HG03066 (cell line): ENCODE results near the gene KDELR1.
"Not testable (repeated sequence)": the region's sequence is repeated elsewhere in the genome, so short reads cannot be mapped to it uniquely, and the experiment has no call there.

Experiments
- ATAC-seq: cut with Tn5 transposase; IDR thresholded peaks from one replicate; pipeline ENCODE4 v1.9.1; 2021; ENCODE audit warnings: low read depth; ENCODE audit not compliant: unreplicated experiment

The KDELR1 gene

DNA sequence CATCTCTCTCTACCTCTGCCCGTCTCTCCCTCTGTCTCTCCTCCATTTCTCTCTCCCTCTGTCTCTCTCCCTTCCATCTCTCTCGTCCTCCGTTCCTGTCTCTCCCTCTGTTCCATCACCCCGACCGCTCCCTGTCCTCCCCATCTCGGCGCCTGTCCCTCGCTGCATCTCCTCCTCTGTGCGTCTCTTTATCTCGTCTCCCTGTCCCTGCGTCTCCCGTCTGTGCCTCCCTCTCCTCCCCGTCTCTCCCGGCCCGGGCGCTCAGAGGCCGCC is 6.7 kb upstream of the KDELR1 start:
- no peak for ATAC-seq

DNA sequence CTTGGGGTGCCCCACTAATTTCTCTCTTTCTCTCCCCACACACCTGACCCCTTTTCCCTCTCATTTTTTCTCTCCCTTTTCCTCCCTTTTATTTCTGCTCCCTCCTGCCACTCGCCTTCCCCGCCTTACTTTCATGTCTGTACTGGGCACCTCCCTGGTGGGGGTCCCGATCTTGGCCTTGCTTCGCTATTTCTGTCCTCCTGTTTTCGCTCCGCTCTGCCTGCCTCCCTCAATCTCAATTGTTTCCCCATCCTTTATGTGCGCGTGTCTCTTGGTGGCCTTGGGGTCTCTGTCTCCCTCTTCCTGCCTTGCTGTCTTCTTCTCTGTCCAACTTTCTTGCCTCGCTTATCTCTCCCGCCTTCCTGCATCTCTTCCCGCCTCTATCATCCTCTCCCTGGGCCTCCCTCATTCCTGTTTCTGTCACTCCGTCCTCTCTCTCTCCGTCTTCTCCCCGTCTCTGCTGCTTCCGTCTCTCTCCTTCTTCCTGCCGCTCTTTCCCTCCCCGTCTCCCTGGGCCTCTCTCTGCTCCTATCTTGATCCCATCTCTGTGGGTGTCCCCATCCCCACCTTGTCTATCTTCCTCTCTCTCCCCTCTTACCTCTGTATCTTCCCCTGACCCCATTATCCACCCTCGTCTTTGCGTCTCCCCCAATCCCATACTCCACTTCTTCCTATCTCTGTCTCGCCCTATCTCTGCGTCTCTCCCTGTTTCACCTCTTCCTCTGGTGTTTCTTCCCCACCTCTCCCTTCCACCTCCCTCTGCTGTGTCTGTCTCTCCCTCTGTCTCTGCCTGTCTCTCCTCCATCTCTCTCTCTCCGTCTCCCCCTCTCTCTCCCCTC is 6.1 kb upstream of the KDELR1 start:
- no peak for ATAC-seq

DNA sequence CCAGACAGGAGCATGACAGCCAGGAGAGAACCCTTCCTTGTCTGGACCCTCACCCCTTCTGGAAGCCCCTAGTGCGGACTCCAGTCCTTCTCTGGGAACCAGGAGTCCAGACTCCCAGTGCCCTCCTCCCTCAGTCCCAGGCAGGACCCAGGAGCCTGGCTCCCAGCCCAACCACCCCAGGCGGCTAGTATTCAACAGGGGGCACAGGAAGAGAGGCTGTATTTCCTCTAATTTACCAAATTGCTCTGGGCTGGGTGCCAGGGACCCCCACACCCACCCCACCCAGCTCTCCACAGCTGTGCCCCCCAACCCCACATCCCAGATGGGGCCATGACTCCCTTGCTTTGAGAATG is 5.4 kb upstream of the KDELR1 start:
- ATAC-seq, result no peak

DNA sequence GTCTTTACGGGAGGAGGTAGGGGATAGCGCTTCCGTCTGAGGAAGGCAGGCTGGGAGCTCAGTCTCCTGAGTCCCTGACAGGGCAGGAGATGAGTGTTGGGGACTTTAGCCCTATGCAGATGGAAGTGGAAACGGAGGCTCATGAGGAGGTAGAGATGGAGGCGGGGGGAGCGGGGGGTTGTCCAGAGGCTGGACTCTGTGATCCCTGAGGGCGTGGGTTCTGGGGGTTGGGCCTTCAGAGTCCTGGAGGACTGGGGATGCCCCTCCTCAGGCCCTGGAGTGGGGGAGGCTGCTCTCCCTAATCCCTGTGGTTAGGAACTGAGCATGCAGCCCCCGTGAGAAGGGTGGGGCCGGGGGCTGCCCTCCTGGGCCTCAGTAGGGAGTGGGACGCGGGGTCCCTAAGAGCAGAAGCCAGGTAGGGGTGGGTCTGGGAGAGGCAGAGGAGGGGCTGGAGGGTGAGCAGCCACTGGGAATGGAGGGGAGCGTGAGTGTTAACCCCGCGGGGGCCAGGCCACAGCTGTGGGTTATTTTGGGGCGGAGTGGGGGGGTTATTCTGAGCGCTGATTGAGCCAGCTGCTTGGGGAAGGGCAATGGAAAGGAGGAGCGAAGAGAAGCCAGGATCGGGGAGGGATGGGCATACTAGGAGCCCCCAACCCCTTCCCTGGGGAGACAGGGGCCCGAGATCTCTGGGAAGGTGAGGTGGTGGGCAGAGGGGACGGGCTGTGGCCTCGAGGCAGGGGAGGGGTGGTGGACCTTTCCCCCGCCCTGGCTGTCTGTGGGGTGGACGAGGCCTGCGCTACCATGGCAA is 4.9 kb upstream of the KDELR1 start:
- no peak for ATAC-seq

DNA sequence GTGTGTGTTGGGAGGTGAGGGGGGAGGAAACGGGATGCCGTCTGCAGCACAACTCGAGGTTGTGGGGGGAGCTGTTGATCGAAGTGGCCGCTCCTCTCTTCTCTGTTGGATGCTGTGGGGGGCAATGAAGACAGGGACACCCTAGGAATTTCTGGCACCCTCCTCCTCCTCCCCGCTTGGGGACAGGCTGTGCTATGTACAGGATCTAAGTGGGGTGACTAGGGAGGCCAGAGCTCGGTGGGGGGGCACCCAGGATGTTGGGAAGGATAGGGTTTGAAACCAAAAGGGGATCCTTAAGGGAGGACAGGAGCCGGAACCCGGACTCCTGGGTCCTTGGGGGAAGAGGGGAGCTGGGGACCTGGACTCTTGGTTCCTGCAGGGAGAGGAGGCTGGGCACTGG is 4.1 kb upstream of the KDELR1 start:
- no peak for ATAC-seq

DNA sequence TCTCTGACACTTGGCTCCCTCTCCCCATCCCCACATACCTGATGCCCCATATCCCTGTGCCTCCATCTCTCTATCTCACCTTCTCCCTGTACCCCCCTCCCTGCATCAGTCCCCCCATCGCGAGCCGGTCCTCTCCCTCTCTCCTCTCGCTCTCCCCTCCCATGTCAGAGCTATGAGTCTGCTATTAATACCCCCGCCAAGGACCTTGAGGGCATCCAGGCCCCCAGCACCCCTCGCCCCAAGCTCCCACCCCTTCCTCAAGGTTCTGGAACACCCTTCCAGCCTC is 3.8 kb upstream of the KDELR1 start:
- ATAC-seq, result no peak

DNA sequence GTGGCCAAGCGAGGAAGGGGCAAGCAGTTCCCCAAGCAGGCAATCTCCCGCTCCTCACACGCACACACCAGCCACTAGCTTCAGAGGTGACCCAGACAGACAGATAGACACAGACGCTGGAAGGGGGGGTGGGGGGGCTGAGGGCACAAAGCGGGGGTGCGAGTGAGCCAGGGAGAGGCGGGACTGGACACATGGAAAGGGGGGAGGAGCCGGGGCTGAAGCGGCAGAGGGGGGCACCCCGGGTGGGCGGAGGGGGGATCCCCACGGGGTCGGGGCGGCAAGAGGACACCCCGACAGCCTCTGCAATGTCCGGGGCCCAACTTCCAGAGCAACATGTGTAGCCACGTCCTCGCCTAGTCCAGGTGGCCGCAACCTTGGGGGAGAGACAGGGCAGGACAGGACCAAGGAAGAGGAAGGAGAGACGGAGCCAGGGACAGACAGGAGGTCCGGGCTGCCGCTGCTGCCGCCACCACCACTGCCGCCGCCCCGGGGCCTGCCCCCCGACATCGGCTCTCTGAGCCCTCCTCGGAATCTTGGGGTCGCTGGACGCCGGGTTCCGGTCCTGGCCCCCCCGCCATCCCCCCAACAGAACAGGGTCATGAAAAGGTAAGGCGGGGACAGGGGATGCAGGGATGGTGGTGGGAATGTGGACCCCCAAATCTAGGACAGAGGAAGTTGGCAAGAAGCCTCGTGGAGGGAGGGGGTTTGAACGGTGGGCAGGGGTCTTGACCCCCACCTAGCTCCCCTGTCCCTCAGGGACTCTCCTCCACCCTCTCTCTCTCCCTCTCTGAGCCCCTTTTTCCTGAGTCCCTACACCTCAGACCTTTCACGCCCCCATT is 3.2 kb upstream of the KDELR1 start:
- ATAC-seq, result no peak

DNA sequence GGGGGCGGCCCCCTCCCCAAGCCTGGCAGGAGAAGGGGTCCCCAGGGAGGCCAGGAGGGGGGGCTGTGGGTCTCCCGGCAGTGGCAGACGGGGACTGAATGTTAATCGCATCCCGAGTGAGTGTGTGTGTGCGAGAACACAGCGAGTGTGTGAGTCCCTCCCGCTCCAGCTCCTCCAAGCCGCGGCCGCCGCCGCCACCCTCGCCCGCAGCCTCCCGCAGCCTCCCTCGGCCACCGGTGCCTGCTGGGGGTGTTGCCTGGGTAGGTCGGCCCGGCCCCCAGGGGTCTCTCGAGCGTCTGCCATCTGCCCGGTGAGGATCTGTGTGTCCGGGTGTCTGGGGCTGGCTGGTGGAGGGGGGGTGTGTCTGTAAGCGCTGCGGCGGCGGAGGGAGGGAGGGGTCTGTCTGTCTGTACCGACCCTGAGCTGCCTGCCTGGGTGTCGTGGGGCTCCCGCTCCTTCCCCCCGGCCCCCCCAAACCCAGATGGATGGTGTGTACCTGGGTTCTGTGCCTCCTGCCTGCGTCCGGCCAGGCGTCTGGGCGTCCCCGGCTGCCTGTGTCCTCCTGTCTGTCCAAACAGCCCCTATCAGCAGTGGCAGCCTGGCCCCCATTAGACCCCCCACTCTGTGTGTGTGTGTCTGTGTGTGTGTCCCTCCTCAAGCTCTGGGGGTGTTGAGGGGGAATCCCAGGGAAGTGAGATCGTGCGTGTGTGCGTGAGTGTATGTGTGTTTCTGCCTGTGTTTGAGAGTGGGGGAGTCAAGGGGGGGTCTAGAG is 2.4 kb upstream of the KDELR1 start, which contains the start of gene GRIN2D:
GRIN2D (plus strand) TSS at position 110 of the 772 bp plus-strand sequence. CDS start 4,725 bp downstream, outside the sequence.
- no peak for ATAC-seq

DNA sequence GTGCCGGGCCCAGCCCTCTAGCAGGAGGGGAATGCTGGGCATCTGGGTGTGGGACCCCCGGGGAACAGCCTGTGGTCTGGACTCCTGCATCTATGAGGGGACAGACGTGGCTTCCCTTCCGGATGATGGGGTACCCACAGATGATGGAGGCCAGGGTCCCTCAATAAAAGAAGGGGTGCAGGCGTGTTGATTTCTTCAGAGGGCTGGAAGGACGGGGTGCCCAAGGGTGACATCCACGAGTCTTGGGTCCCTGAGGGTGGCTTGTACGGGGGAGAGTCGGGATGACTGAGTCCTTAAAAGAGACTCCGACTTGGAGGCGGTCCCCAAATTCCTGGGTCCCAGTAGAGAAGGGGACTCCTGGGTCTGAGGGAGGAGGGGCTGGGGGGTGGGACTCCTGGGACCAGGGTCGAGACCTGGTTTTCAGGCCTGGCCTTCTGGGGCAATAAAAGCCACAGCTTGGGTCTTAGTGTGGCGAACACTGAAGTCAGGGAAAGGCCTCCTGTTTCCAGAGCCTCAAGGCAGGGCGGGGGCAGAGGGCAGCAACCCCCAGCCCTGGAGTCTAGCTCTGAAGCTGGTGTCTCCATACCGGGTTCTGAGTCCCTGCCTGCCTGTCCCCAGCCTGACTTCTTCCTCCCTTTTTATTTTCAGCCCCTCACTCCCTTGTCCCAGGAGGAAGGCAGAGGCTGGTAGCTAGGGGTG is 1.7 kb upstream of the KDELR1 start:
- no peak for ATAC-seq

DNA sequence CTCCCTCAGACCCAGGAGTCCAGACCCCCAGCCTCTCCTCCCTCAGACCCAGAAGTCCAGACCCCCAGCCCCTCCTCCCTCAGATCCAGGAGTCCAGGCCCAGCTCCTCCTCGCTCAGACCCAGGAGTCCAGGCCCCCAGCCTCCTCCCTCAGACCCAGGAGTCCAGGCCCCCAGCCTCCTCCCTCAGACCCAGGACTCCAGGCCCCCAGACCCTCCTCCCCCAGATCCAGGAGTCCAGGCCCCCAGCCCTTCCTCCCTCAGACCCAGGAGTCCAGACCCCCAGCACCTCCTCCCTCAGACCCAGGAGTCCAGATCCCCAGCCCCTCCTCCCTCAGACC is 624 bp upstream of the KDELR1 start:
- ATAC-seq, result not testable (repeated sequence)

DNA sequence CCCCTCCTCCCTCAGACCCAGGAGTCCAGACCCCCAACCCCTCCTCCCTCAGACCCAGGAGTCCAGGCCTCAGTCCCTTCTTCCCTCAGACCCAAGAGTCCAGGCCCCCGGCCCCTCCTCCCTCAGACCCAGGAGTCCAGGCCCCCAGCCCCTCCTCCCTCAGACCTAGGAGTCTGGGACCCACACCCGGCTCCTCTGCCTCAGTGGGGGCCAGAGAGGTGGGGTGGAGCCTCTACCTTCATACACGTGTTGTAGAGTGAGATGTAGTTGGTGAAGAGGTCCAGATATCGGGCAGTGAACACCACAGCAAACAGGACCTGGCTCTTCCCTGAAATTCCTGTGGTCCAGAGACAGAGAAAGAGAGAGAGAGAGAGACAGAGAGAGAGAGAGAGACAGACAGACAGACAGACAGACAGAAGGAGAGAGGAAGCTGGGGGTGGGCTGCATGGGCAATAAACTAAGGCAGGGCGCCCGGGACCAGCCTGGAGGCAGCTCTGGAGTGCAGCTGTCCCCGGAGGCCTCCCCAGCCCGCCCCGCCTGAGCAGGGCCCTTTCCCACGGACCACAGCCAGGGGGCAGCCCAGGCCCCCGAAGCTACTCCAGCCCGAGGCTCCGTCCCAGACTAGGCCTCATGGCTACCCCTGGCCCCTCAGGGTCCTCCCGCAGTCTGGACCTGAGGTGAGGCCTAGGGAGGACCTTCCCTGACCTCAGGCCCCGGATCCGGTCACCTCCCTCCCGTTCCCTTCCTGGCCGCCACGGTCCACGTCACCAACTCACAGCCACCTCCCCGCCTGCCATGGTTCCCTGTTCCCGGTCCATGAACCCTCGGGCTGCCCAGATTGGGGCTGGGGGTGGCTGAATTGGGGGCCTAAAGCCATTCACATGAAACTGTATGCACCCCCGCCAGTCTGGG is 907 bp downstream of the KDELR1 start:
- no peak for ATAC-seq

DNA sequence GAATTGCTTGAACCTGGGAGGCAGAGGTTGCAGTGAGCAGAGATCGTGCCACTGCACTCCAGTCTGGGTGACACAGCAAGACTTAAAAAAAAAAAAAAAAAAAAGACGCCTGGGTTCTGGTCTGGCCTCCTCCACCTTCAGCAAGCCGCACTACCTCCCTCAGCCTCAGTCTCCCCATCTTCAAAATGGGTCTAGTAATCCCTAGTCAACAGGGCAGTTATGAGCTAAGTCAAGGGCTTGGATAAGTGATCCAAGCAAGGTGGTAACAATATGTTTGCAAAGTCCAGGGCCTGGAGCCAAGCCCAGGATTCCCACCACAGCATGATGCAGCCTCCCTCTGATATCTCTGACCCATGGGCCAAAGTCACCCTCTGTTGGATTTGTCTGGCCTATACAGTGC is 4.4 kb downstream of the KDELR1 start:
- no peak for ATAC-seq

DNA sequence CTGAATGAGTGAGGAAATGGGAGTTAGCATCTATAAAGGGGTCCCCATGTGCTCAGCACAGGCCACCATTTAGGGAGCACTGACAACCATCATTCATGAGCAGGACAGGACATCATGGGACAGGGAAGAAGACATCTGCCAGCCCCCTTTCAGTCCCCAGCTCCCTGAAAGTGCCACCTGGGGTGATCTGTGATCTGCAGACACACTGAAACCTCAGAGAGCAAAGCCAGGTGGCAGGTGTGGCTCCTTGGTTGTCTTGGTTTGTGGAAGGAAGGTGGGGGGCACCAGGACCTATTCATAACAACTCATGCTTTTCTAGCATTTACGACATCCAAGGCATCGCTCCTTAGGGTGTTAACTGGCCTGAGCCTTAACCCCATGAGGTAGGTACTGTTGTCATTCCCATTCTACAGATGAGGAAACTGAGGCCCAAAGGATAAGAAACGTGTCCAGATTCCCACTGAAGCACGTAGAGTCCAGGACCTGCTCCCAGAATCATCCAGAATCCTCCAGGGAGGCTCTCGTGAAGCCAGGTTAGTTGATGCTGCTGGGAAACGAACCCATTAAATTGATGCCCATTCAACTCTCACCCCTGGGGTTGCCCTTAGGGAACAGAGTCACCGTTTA is 5.8 kb downstream of the KDELR1 start:
- ATAC-seq, result no peak

DNA sequence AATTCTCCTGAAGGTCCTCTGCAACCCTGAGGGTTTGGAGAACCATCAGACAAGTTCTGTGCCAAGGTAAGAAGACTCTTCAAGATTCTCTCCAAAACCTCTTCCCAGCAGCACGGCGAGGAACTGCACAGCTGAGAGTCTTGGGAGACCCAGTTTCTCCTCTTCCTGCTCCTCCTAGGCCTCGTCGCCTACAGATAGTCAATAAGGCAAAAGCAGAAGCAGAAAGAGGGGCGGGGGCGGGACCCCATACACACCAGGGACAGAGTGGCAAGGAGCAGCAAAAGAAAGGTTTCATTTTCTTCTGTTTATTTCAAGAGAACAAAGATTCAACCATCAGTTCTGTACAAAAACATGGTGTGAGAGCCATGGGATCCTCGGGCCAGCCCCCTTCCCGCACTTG is 9.1 kb downstream of the KDELR1 start:
- no peak for ATAC-seq

DNA sequence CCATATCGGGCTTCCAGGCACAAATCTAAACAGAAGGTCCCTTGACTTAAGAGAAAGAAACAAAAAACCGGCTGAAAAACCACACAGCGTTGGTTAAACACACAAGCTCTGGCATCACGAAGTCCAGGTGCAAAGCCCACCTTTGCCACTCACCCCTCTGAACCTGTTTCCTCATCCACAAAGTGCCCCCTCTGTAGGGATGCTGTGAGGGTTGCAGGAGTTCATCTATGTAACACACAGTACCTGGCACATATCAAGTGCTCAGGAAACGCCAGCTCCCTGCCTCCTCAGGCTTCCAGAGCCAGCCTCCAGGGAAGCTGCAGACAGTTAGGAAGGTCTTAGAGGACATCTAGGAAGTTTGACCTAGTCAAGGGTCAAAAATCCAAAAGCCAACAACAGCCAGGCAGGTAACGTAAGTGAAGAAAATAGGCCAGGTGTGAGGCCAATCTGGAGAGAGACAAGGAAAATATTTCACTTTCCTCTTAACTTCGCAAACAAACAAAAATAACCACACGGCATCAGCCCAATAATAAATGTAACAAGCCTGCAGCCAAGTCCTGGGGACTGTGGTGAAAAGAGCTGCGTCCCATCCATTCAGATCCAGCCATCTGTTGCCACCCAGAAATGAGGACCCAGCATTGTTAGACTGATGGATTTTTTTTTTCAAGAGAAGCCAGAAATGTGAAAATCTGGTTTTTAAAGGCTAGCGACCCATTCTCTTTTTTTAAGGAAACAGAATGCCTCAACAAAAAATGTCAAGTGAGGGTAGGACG is 10.0 kb downstream of the KDELR1 start:
- ATAC-seq, result no peak

DNA sequence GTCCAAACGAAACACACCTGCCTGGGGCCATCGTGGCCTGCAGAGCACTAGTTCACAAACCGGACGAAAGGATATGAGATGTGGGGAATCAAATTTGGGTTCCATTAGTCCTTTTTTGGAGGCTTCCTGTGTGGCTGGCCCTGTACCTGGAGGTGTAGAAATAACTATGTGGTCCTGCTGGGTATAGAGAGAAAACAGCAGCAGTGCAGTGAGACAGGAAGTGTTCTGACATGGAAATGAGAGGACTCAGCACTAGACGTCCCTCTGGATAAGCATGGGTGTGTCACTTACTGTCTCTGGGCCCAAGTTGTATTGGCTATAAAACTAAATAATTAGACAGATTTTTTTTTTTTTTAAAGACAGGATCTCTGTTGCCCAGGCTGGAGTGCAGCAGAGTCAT is 12.3 kb downstream of the KDELR1 start:
- no peak for ATAC-seq

DNA sequence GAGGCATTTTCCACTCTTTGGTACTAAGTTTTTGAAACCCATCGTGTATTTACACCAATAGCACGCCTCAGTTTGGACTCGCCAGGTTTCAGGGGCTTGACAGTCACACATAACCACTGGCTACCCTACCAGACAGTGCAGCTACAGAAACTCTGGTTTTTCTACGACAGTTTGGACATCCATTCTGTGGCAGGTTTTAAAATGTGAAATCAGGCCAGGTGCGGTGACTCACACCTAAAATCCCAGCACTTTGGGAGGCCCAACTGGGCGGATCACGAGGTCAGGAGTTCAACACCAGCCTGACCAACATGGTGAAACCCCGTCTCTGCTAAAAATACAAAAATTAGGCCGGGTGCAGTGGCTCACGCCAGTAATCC is 13.2 kb downstream of the KDELR1 start:
- ATAC-seq, result no peak

DNA sequence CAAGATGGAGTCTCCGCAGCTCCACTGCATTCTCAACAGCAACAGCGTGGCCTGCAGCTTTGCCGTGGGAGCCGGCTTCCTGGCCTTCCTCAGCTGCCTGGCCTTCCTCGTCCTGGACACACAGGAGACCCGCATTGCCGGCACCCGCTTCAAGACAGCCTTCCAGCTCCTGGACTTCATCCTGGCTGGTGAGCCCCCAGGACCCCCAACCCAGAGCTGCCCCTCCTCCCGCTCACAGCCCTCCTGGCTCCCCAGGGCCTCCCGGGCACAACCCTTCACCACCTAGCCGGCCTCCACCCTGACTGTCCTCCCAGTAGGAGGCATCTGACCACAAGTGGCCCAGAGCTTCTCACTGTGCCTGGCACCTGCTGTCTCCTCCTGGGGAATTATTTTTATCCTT is 17.8 kb downstream of the KDELR1 start:
- no peak for ATAC-seq
